A204.1 (cell line): ENCODE data around the gene TEFM.
A peak's percentile ranks its signal among the peaks of the same experiment; 100 is the strongest.
"Not testable (repeated sequence)": the region's sequence is repeated elsewhere in the genome, so short reads cannot be mapped to it uniquely, and the experiment has no call there.

Experiments used
- FAIRE-seq: peaks from 2 replicates; lab custom pipeline; 2012; peaks lifted over from hg19 to GRCh38; lab: Jason Lieb, UNC

TEFM gene

DNA sequence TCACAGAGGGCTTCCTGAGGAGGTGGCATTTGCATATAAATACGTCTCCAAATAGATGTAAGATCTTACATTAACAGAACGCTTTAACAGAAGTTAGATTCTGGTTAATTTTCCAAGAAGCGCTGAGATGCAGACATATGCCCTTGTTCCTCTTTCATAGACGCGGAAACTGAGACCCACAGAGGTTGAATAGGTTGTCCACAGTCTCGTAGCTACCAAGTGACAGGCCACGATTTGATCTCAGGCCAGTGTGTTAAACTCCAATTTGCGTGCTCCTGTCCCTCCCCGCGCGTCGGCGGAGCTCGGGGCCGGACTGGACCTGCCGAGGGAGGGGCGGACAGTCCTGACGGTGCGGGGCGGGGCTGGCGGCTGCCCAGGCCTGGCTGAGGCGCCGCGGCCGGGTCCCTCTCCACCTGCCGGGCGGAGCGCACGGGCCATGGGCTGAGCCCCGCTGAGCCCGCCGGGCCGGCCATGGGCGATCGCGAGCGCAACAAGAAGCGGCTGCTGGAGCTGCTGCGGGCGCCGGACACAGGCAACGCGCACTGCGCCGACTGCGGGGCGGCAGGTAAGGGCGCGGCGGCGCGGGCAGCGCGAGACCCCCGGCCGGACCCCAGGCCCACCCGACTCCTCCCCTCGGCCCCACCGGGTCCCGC, 15.6 kb upstream of the TEFM start, which contains the start of gene ADAP2:
TSS of gene ADAP2 (plus strand) at position 402 of the 653 bp plus-strand sequence. CDS start at position 472, 70 bp downstream.
- no peak for FAIRE-seq

DNA sequence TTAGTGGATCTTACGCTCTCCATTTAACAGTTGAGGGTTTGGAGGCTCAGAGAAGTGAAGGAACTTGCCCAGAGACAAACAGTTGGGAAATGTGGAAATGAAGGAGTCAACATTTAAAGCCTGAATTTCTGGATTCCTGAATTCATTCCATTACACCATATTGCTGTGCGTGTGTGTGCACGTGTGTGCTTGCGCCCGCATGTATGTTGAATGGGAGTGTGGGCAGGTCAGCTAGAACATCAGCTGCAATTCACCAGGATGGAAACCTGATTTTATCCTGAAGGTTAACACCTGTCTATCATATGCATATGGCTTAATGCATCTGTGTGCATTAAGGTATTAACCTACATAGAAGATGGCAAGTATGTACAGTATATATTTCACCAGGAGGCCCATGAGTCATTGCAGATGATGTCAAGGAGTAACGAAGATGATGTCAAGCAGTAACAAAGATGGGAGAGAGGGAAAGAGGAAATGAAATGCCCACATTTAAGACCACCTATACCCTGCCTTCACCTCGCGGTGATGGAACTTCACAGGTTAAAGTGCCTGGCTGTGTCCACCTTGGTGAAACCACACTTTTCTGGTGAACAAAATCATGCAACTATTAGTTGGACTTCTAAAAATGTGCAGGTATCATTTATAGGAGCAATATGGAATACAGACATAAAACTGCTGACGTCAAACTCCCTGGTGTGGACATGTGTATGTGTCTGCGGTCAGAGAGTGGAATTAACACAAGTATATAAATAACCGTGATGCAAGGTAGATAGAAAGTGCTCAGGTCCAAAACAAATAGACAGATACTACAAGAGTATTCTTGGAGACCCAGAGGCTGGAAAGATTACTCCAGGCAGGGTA, 14.9 kb upstream of the TEFM start:
- FAIRE-seq: no peak

DNA sequence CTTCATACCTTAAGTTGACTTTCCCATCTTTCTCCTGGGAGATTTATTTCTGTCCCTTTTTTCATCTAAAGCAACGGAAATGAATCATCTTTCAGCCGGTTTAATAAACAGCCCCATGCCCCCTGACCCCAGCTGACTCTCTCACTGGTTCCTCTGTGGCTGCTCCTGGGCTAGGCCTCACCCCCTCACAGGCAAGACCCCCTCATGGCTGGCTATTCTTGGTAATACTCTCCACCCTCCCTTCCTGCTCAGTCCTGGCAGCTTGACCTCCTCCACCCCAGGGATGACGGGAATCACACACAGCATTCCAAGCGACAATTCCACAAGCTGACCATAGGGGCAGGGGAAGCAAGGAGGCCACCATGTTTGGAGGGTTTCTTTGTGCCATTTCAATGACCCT, 14.2 kb upstream of the TEFM start:
- FAIRE-seq: no peak

DNA sequence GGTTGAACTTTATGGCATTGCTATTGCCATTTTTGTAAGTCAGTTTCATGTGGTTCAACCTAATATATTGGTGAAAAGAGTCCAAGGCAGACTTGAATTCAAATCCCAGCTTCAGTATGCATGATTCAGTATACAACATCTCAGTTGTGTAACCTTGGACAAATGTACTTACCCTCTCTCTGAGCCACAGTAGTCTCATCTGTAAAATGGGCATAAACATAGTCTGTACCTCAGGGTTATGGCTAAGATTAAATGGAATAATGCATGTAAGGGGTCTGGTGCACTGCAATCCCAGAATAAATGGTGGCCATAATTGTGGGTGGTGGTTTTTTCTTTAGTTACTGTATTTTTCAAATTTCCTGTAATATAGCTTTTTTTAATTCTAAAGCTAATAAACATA, 11.0 kb upstream of the TEFM start:
- FAIRE-seq: no peak

DNA sequence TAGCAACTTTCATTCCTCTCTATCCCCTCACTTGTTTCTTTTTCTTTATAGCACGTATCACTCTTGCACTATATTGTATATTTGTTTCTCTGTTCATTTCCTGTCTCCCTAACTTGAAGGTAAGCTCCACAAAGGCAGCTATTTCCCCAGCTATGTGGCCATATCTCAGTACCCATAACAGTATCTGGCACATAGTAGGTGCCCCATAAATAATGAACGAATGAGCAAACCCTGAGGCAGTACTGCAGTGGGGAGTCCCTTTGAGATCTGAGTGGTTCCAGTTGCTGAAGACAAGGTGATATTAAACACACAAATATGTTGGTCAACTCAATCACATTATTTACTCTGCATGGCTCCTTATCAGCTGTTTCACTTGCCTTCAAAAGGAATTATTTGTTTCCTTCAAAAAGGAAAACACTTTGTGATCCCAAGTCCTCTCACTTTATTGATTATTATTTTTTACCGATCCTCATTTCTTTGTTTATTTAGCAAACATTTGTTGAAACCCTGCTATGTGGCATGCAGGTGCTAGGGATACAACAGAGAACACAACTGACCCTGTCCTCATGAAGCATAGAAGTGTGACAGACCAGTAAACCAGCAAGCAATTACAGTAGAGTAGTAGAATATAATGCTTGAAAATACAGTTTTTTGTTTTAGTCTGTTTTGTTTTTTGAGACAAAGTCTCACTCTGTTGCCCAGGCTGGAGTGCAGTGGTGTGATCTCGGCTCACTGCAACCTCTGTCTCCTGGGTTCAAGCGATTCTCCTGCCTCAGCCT, 10.0 kb upstream of the TEFM start:
- FAIRE-seq: no peak

DNA sequence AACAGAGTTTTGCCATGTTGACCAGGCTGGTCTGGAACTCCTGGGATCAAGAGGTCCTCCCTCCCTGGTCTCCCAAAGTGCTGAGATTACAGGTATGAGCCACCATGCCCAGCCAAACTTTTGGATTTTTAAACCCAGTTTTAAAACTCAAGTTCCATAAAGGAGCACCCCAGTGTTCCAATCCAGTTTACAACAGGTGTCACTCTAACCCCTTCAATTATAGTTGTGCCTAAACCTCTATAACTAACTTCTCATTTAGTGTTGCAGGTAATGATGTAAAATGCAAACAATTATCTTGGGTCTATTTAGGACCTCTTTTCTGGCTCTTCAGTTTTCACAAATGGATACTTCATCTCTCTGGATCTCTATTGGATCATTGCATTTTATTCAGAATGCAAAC, 7.9 kb upstream of the TEFM start:
- no peak for FAIRE-seq

DNA sequence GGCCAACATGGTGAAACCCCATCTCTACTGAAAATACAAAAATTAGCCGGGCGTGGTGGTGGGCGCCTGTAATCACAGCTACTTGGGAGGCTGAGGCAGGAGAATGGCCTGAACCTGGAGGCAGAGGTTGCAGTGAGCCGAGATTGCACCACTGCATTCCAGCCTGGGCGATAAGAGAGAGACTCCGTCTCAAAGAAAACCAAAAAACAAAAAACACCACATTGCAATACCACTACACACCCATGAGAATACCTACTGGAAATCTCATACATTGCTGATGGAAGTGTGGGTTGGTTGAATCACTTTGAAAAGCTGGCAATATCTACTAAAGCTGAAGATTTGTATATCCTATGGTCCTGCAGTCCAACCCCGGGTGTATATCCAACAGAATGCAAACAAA, 4.1 kb upstream of the TEFM start:
- FAIRE-seq: not testable (repeated sequence)

DNA sequence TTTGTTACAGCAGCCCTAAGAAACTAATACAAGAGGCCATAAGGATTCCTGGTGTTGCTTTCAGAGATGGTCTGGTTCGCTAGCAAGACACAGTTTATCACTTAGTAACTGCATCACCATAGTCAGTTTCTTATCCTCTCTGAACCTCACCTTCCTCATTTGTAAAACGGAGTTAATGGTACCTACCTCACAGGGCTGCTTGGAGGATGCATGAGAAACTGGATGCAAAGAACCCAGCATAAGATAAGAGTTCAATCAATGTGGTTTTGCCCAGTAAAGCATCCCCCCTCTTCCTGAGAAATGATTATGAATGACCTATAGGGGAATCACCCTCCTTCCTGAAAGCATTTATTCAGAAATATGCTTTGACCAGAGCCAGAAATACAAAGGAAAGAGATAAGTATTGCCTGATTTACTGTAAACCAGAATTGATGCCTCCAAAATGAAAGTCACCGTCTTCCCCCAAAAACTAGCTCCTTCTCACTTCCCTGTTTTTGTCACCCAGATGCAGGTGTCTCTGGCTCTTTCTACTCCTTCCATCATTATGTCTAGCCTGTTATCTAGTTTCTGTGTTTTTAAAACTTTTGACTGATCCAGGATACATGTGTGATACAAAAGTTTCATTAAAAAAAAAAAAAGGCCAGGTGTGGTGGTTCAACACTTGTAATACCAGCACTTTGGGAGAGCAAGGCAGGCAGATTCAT, 2.8 kb upstream of the TEFM start:
- FAIRE-seq: no peak

DNA sequence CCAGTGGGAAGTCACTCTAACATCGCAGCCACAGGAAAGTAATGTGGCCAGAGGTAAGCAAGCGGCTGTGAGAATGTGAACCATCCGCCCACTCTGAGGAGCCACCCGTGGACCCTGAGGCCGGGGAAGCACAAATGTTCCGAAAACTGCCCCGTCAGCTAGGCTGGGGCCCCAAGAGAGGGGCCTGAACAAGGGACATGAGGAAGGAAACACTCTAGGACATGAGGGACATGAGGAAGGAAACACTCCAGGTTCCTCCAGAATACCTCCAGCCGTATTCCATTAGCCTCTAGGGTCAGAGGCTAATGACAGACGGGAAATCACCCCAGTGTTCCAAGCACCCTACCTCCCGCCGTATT, 317 bp downstream of the TEFM start:
- no peak for FAIRE-seq

DNA sequence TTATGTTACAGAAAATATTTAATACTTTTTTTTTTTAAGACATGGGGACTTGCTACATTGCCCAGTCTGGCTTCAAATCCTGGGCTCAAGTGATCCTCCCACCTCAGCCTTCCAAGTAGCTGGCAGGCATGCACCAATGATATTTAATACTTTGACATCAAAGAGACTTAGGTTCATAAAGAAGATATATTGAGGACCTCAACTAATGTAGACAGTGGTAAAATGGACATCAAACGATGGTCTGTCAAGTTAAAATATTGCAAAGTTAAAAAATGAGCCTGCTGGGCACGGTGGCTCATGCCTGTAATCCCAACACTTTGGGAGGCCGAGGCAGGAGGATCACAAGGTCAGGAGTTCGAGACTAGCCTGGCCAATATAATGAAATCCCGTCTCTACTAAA, 8.7 kb downstream of the TEFM start:
- FAIRE-seq: no peak

DNA sequence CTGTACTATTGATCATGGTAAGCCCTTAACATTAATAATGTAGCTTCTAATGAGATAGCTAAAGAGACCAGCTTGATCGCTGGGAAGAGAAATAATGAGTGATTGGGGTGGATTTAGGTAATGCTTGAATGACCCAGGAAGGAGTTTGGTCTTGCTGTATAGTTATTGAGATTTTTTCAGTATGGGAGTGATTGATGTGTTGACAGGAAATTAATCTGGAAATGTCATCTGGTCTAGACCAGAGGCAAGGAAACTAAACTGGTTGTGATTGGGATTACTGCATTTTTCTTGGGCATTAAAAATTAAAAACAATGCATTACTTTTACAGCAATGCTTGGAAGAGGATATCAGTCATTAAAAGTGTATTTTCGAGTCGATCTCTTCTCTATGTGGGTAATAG, 11.8 kb downstream of the TEFM start:
- FAIRE-seq: no peak

DNA sequence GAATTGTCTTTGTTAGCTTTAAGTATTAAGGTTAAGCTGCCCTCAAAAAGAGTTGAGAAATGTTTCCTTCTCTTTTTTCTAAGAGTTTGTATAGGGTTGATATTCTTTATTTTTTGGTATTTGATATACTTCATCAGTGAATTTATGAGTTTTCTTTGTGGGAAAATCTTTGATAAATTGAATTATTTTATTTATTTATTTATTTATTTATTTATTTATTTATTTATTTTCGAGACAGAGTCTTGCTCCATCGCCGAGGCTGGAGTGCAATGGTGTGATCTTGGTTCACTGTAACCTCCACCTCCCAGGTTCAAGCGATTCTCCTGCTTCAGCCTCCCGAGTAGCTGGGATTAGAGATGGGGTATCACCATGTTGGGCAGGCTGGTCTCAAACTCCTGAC, 19.9 kb downstream of the TEFM start:
- FAIRE-seq: no peak

DNA sequence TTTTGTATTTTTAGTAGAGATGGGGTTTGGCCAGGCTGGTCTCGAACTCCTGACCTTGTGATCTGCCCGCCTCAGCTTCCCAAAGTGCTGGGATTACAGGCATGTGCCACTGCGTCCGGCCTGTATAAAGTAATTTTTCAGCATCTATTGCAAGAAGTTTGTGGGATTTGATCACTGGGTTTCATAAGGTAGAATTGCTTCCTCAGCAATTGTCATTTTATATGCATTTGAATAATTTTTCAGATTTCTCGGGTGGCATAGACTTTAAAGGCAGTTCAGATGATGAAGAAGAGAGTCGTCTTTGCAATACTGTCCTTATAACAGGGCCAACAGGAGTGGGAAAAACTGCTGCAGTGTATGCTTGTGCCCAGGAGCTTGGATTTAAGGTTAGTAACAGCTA, 37.0 kb downstream of the TEFM start:
- FAIRE-seq: no peak

DNA sequence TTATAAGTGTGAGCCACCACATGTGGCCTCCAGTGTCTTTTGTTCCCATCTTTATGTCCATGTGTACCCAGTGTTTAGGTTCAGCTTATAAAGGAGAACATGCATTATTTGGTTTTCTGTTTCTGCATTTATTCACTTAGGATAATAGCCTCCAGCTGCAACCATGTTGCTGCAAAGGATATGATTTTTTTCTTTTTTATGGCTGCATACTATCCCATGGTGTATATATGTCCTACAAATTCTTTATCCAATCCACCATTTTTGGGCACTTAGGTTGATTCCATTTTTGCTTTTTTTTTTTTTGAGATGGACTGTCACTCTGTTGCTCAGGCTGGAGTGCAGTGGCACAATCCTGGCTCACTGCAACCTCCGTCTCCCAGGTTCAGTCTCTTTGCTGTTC, 41.4 kb downstream of the TEFM start:
- no peak for FAIRE-seq

DNA sequence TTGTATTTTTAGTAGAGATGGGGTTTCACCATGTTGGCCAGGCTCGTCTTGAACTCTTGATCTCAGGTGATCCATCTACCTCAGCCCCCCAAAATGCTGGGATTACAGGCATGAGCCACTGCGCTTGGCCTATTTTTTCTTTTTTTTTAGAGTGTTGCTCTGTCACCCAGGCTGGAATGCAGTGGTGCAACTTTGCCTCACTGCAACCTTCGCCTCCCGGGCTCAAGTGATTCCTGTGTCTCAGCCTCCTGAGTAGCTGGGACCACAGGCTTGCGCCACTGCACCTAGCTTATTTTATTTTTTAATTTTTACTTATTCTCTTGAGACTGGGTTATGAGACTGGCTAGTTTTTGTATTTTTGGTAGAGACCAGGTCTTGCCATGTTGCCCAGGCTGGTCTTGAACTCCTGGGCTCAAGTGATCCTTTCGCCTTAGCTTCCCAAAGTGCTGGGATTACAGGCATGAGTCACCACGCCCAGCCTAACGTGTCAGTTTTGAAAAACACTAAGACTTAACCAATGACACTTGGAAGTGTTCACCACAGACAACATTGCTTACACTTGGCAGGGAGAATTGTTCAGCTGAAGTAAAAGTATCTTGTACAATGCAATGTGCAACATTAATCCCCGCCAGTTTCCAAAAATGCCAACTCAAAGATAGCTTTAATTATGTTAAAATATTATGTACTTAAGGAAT, 47.3 kb downstream of the TEFM start:
- FAIRE-seq: no peak

DNA sequence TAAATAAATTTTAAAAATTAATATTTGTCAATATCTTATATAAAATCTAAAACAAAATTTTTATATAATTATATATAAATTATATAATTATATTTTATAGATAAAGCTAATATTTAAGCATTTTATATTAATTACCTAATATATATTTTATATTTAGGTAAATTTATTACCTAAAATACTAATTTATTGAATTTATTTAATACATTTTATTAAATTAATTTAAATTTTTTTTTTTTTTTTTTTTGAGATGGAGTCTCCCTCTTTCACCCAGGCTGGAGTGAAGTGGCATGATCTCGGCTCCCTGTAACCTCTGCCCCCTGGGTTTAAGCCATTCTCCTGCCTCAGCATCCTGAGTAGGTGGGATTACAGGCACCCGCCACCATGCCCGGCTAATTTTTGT, 51.9 kb downstream of the TEFM start:
- peak; percentile 98 for FAIRE-seq
